ENCODE measurements around the gene PRKG1. TPM values are rescaled to one million over a fixed set of nuclear protein-coding genes. Genes with fewer than 3 reads are reported as not detected.

Gene PRKG1
- total RNA-seq, 1 experiment from 2014 or later = 10.4 TPM

GRCh38 chr10:51137756-51138529 lies 63.7 kb downstream of the PRKG1 start:
- Histone ChIP-seq H2BK120ac (ENCODE audit: low read depth, low read length, poor library complexity, severe bottlenecking) (no peak overlapping the region), H3K9me3 (ENCODE audit: control insufficient read depth, low read depth, low read length) (no peaks in the 10 kb centered on the region), H3T11ph (ENCODE audit: low read length) (no peak overlapping the region), H3K27ac (ENCODE audit: insufficient read length, low read depth, low read length) (no peak overlapping the region), H2BK12ac (ENCODE audit: insufficient read length, low read depth, low read length) (no peak overlapping the region), H2AK5ac (ENCODE audit: insufficient read length, low read length) (no peak overlapping the region), H3K79me2 (ENCODE audit: insufficient read depth, low read length) (no peaks in the 10 kb centered on the region), H3K18ac (ENCODE audit: insufficient read length, low read depth, low read length) (no peak overlapping the region), H4K8ac (replicated peaks; ENCODE audit: insufficient read length, low read depth, low read length) (no peak overlapping the region), H2BK20ac (ENCODE audit: low read depth, low read length, poor library complexity, severe bottlenecking) (no peak overlapping the region), H2AFZ (ENCODE audit: low read length) (no peak overlapping the region), H2BK15ac (ENCODE audit: low read depth, low read length) (no peak overlapping the region), H3K4me1 (ENCODE audit: insufficient read depth, low read length) (no peaks in the 10 kb centered on the region; the same call in 1 of the 2 replicates), H4K91ac (ENCODE audit: insufficient read length, low read depth, low read length) (no peak overlapping the region), H3K4me2 (ENCODE audit: insufficient read depth, insufficient read length, low read length) (no peak overlapping the region), H4K5ac (ENCODE audit: insufficient read length, low read depth, low read length) (no peak overlapping the region), H3K23ac (ENCODE audit: insufficient read length, low read depth, low read length) (no peak overlapping the region), H3K14ac (ENCODE audit: insufficient read depth, low read length) (no peak overlapping the region), H3K9ac (ENCODE audit: extremely low read depth, insufficient read length, low read length) (no peak overlapping the region), H3K56ac (ENCODE audit: insufficient read length, low read depth, low read length) (no peak overlapping the region), H2BK5ac (ENCODE audit: insufficient read length, low read length) (no peak overlapping the region), H4K20me1 (ENCODE audit: control insufficient read depth, insufficient read depth, insufficient read length) (no peaks in the 10 kb centered on the region), H3K4ac (ENCODE audit: low read depth, low read length) (no peak overlapping the region), H3K27me3 (ENCODE audit: insufficient read depth, low read length) (no peaks in the 10 kb centered on the region), H3K79me1 (ENCODE audit: insufficient read depth, low read depth, low read length, poor library complexity, severe bottlenecking) (no peaks in the 10 kb centered on the region), H3K23me2 (ENCODE audit: insufficient read length, low read depth, low read length, poor library complexity, severe bottlenecking) (no peaks in the 10 kb centered on the region)
- Mint-ChIP-seq H3K27ac (no peak overlapping the region), H3K4me3 (no peak overlapping the region), H3K27me3 (ENCODE audit: low read depth) (no peaks in the 10 kb centered on the region), H3K4me1 (peaks cover 3 to 8% of the 10 kb centered on the region in 2 experiments; a peak in 3 of 4 replicates), H3K9me3 (no peaks in the 10 kb centered on the region), H3K36me3 (ENCODE audit: insufficient read depth in 1 of 3, low read depth in 3 of 3) (no peaks in the 10 kb centered on the region)
- DNase-seq = no peak
- no CpG with 5 or more reads among the region's 2 CpGs for WGBS (ENCODE audit: extremely low coverage, insufficient read length, low lambda C conversion rate)
- no peak for TF ChIP-seq CTCF (conservative IDR thresholded peaks at IDR 0.05)

Measured in H9 (cell line).